ENCODE results near the gene NLGN1.

NLGN1 gene

GRCh38 chr3:174278094-174278493 lies 880.5 kb downstream of the NLGN1 start:
- TF ChIP-seq CTCF (IDR thresholded peaks at IDR 0.05; ENCODE audit: low read length) (no peak), EZH2 (IDR thresholded peaks at IDR 0.05; ENCODE audit: borderline replicate concordance, low read length) (no peak)
- 0 out of 2 replicates have a peak, but pooled peaks cover 2% of the 10 kb centered on the region for H4K20me1 ChIP-seq (ENCODE audit: insufficient read depth, low read length)
- no peaks in the 10 kb centered on the region for H3F3A ChIP-seq (ENCODE audit: insufficient read depth, low read length)
- no peaks in the 10 kb centered on the region for H3K27me3 ChIP-seq (ENCODE audit: insufficient read depth, low read length)
- H3K9me2 ChIP-seq (ENCODE audit: low read depth, low read length): no peaks in the 10 kb centered on the region; the same call in 1 of the 2 replicates
- H2AFZ ChIP-seq (ENCODE audit: low read length): no peak overlapping the region
- no peaks in the 10 kb centered on the region for H3K79me2 ChIP-seq (ENCODE audit: insufficient read depth, low read length)
- no peaks in the 10 kb centered on the region for H3K36me3 ChIP-seq (ENCODE audit: insufficient read depth, low read length)
- no peak overlapping the region for H3K9ac ChIP-seq (ENCODE audit: low read length)
- H3K4me2 ChIP-seq (ENCODE audit: low read length): no peak overlapping the region
- H3K27ac ChIP-seq (ENCODE audit: low read depth, low read length, poor library complexity, severe bottlenecking): no peak overlapping the region
- no peaks in the 10 kb centered on the region for H3K4me1 ChIP-seq (ENCODE audit: insufficient read depth, low read length, severe bottlenecking)
- no peak overlapping the region for H3K4me3 ChIP-seq (ENCODE audit: low read depth, low read length, poor library complexity, severe bottlenecking)
- H3K9me3 ChIP-seq (ENCODE audit: low read length): no peaks in the 10 kb centered on the region

GRCh38 chr3:174280186-174280585 lies 882.6 kb downstream of the NLGN1 start:
- Histone ChIP-seq H2AFZ (ENCODE audit: low read length) (no peak overlapping the region), H3K27ac (ENCODE audit: low read depth, low read length, poor library complexity, severe bottlenecking) (no peak overlapping the region), H3K4me1 (ENCODE audit: insufficient read depth, low read length, severe bottlenecking) (no peaks in the 10 kb centered on the region), H3K79me2 (ENCODE audit: insufficient read depth, low read length) (no peaks in the 10 kb centered on the region), H3K36me3 (ENCODE audit: insufficient read depth, low read length) (no peaks in the 10 kb centered on the region), H3K27me3 (ENCODE audit: insufficient read depth, low read length) (no peaks in the 10 kb centered on the region), H3K9ac (ENCODE audit: low read length) (no peak overlapping the region), H3K9me2 (ENCODE audit: low read depth, low read length) (no peaks in the 10 kb centered on the region; the same call in 1 of the 2 replicates), H3K4me3 (ENCODE audit: low read depth, low read length, poor library complexity, severe bottlenecking) (no peak overlapping the region), H3F3A (ENCODE audit: insufficient read depth, low read length) (no peaks in the 10 kb centered on the region), H3K9me3 (ENCODE audit: low read length) (no peaks in the 10 kb centered on the region), H3K4me2 (ENCODE audit: low read length) (no peak overlapping the region), H4K20me1 (ENCODE audit: insufficient read depth, low read length) (no peaks in the 10 kb centered on the region; the same call in 1 of the 2 replicates)
- no peak for TF ChIP-seq EZH2 (IDR thresholded peaks at IDR 0.05; ENCODE audit: borderline replicate concordance, low read length)
- no peak for TF ChIP-seq CTCF (IDR thresholded peaks at IDR 0.05; ENCODE audit: low read length)

GRCh38 chr3:174285242-174285864 lies 887.8 kb downstream of the NLGN1 start:
- no peaks in the 10 kb centered on the region; the same call in 1 of the 2 replicates for H4K20me1 ChIP-seq (ENCODE audit: insufficient read depth, low read length)
- H3K9ac ChIP-seq (ENCODE audit: low read length): no peak overlapping the region
- H3K9me2 ChIP-seq (ENCODE audit: low read depth, low read length): no peaks in the 10 kb centered on the region
- no peaks in the 10 kb centered on the region for H3K27me3 ChIP-seq (ENCODE audit: insufficient read depth, low read length)
- no peak overlapping the region for H3K4me2 ChIP-seq (ENCODE audit: low read length)
- no peaks in the 10 kb centered on the region for H3F3A ChIP-seq (ENCODE audit: insufficient read depth, low read length)
- H3K36me3 ChIP-seq (ENCODE audit: insufficient read depth, low read length): no peaks in the 10 kb centered on the region
- TF ChIP-seq CTCF (IDR thresholded peaks at IDR 0.05; ENCODE audit: low read length): no peak
- no peak for TF ChIP-seq EZH2 (IDR thresholded peaks at IDR 0.05; ENCODE audit: borderline replicate concordance, low read length)
- no peaks in the 10 kb centered on the region for H3K9me3 ChIP-seq (ENCODE audit: low read length)
- H2AFZ ChIP-seq (ENCODE audit: low read length): no peak overlapping the region
- H3K4me1 ChIP-seq (ENCODE audit: insufficient read depth, low read length, severe bottlenecking): no peaks in the 10 kb centered on the region
- H3K4me3 ChIP-seq (ENCODE audit: low read depth, low read length, poor library complexity, severe bottlenecking): no peak overlapping the region
- no peak overlapping the region for H3K27ac ChIP-seq (ENCODE audit: low read depth, low read length, poor library complexity, severe bottlenecking)
- no peaks in the 10 kb centered on the region for H3K79me2 ChIP-seq (ENCODE audit: insufficient read depth, low read length)

All from OCI-LY1 (cell line).